ENCODE measurements around the gene FN3K.

FN3K gene

GRCh38 chr17:82698974-82699442 is 36.4 kb upstream of the FN3K start (continued):
- no peak for TF ChIP-seq ZNF624 (tag by site-specific recombination; IDR thresholded peaks at IDR 0.05)
- no peak for TF ChIP-seq ZNF530 (tag by site-specific recombination; IDR thresholded peaks at IDR 0.05; ENCODE audit: low read depth)
- TF ChIP-seq, protein P1, sequence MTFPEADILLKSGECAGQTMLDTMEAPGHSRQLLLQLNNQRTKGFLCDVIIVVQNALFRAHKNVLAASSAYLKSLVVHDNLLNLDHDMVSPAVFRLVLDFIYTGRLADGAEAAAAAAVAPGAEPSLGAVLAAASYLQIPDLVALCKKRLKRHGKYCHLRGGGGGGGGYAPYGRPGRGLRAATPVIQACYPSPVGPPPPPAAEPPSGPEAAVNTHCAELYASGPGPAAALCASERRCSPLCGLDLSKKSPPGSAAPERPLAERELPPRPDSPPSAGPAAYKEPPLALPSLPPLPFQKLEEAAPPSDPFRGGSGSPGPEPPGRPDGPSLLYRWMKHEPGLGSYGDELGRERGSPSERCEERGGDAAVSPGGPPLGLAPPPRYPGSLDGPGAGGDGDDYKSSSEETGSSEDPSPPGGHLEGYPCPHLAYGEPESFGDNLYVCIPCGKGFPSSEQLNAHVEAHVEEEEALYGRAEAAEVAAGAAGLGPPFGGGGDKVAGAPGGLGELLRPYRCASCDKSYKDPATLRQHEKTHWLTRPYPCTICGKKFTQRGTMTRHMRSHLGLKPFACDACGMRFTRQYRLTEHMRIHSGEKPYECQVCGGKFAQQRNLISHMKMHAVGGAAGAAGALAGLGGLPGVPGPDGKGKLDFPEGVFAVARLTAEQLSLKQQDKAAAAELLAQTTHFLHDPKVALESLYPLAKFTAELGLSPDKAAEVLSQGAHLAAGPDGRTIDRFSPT (tag by site-specific recombination; IDR thresholded peaks at IDR 0.05) = no peak
- peak; percentile 66 for TF ChIP-seq GLIS2 (tag by site-specific recombination; IDR thresholded peaks at IDR 0.05)
- peak; percentile 70; the same call in 1 of the 2 replicates for TF ChIP-seq ZNF777 (tag by site-specific recombination; IDR thresholded peaks at IDR 0.05; ENCODE audit: borderline replicate concordance)
- no peak for TF ChIP-seq ELK4 (IDR thresholded peaks at IDR 0.05; ENCODE audit: borderline replicate concordance, low read depth, low read length)
- TF ChIP-seq ZNF239 (tag by site-specific recombination; IDR thresholded peaks at IDR 0.05) = no peak
- TF ChIP-seq ZNF837 (tag by site-specific recombination; IDR thresholded peaks at IDR 0.05) = no peak
- no peak for TF ChIP-seq PRDM1 (tag by site-specific recombination; IDR thresholded peaks at IDR 0.05)
- no peak for TF ChIP-seq HOXC10 (CRISPR knock-in tag; IDR thresholded peaks at IDR 0.05)
- TF ChIP-seq FEZF1 (tag by site-specific recombination; IDR thresholded peaks at IDR 0.05) = no peak
- TF ChIP-seq ZNF747 (tag by site-specific recombination; IDR thresholded peaks at IDR 0.05) = no peak
- TF ChIP-seq, protein P2, sequence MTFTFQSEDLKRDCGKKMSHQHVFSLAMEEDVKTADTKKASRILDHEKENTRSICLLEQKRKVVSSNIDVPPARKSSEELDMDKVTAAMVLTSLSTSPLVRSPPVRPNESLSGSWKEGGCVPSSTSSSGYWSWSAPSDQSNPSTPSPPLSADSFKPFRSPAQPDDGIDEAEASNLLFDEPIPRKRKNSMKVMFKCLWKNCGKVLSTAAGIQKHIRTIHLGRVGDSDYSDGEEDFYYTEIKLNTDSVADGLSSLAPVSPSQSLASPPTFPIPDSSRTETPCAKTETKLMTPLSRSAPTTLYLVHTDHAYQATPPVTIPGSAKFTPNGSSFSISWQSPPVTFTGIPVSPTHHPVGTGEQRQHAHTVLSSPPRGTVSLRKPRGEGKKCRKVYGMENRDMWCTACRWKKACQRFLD (tag by site-specific recombination; IDR thresholded peaks at IDR 0.05) = no peak
- TF ChIP-seq ZNF248 (tag by site-specific recombination; IDR thresholded peaks at IDR 0.05) = no peak
- TF ChIP-seq ZNF488 (tag by site-specific recombination; IDR thresholded peaks at IDR 0.05) = no peak
- TF ChIP-seq ZNF112 (tag by site-specific recombination; IDR thresholded peaks at IDR 0.05) = no peak
- TF ChIP-seq ZNF169 (tag by site-specific recombination; IDR thresholded peaks at IDR 0.05) = no peak
- 0 out of 2 replicates have a peak, but pooled peaks have one; percentile 24 for TF ChIP-seq ZNF423 (tag by site-specific recombination; IDR thresholded peaks at IDR 0.05)
- TF ChIP-seq ZNF544 (tag by site-specific recombination; IDR thresholded peaks at IDR 0.05) = no peak
- TF ChIP-seq INSM2 (tag by site-specific recombination; IDR thresholded peaks at IDR 0.05) = no peak
- TF ChIP-seq KLF1 (tag by site-specific recombination; IDR thresholded peaks at IDR 0.05) = peak; percentile 35; the same call in 1 of the 2 replicates
- TF ChIP-seq ZNF366 (tag by site-specific recombination; conservative IDR thresholded peaks at IDR 0.05) = no peak
- 0 out of 2 replicates have a peak, but pooled peaks have one; percentile 36 for TF ChIP-seq SP7 (tag by site-specific recombination; IDR thresholded peaks at IDR 0.05)
- TF ChIP-seq ZNF473 (tag by site-specific recombination; IDR thresholded peaks at IDR 0.05) = no peak
- no peak for TF ChIP-seq ZNF132 (tag by site-specific recombination; IDR thresholded peaks at IDR 0.05; ENCODE audit: borderline replicate concordance)
- TF ChIP-seq, protein P3, sequence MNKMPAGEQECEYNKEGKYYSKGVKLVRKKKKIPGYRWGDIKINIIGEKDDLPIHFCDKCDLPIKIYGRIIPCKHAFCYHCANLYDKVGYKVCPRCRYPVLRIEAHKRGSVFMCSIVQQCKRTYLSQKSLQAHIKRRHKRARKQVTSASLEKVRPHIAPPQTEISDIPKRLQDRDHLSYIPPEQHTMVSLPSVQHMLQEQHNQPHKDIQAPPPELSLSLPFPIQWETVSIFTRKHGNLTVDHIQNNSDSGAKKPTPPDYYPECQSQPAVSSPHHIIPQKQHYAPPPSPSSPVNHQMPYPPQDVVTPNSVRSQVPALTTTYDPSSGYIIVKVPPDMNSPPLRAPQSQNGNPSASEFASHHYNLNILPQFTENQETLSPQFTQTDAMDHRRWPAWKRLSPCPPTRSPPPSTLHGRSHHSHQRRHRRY (tag by site-specific recombination; IDR thresholded peaks at IDR 0.05) = no peak
- no peak for TF ChIP-seq ZNF16 (tag by site-specific recombination; IDR thresholded peaks at IDR 0.05; ENCODE audit: low read depth)
- TF ChIP-seq ZNF302 (tag by site-specific recombination; IDR thresholded peaks at IDR 0.05; ENCODE audit: low read depth) = no peak
- TF ChIP-seq, protein P4, sequence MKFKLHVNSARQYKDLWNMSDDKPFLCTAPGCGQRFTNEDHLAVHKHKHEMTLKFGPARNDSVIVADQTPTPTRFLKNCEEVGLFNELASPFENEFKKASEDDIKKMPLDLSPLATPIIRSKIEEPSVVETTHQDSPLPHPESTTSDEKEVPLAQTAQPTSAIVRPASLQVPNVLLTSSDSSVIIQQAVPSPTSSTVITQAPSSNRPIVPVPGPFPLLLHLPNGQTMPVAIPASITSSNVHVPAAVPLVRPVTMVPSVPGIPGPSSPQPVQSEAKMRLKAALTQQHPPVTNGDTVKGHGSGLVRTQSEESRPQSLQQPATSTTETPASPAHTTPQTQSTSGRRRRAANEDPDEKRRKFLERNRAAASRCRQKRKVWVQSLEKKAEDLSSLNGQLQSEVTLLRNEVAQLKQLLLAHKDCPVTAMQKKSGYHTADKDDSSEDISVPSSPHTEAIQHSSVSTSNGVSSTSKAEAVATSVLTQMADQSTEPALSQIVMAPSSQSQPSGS (tag by site-specific recombination; IDR thresholded peaks at IDR 0.05; ENCODE audit: low read depth) = no peak
- peak; percentile 50; the same call in 1 of the 2 replicates for TF ChIP-seq ZBTB7A (tag by site-specific recombination; IDR thresholded peaks at IDR 0.05; ENCODE audit: low read depth)

Data from HEK293 (cell line).